Central memory CD8-positive, alpha-beta T cell (primary cell): ENCODE data around the gene TTC23.

ENCODE experiments used
- ATAC-seq: fragments of 150-1000 bp; cut with Tn5 transposase; replicated peaks from 2 replicates; pipeline ENCODE4 v1.10.0; 2022; ENCODE audit warnings: mild to moderate bottlenecking, moderate FRiP score, moderate number of reproducible peaks; ENCODE audit not compliant: poor library complexity, severe bottlenecking; ENCODE audit errors: extremely low read depth
- DNase-seq, 2 donors: peaks; one replicate each; pipeline ENCODE4 v3.0.0; 2021; ENCODE audit warnings: low spot score in 2 of 2
- H3K27ac Mint-ChIP-seq: one replicate; pipeline ENCODE4 v1.8.0; 2022; ENCODE audit warnings: low read depth, mild to moderate bottlenecking, moderate library complexity, mixed read lengths
- H3K27me3 Mint-ChIP-seq: one replicate; pipeline ENCODE4 v1.8.0; 2022; ENCODE audit warnings: mixed read lengths
- H3K36me3 Mint-ChIP-seq: one replicate; pipeline ENCODE4 v1.8.0; 2022; ENCODE audit warnings: mild to moderate bottlenecking, moderate library complexity, mixed read lengths; ENCODE audit not compliant: insufficient read depth
- H3K4me1 Mint-ChIP-seq: one replicate; pipeline ENCODE4 v1.8.0; 2022; ENCODE audit warnings: mixed read lengths
- H3K4me3 Mint-ChIP-seq: one replicate; pipeline ENCODE4 v1.8.0; 2022; ENCODE audit warnings: mild to moderate bottlenecking, moderate library complexity, mixed read lengths
- H3K9me3 Mint-ChIP-seq: one replicate; pipeline ENCODE4 v1.8.0; 2022; ENCODE audit warnings: mixed read lengths

Gene TTC23

DNA sequence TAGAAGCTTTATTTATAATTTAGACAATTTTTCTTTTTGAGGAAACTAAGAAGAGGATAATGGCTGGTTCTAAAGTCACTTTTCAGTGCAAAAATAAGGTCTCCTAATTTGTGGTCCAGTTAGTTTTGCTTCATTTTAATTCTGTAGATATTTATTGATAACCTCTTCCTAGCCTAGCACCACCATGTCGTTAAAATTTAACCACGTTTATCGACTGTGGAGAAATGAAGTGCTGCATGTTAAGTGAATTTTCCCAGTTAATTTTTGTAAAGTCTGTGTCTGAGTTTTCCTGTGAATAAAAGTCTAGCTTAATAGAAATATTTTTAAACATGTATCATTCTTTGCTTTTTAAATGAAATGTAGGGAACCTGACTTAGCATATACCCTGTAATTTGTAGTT is 18.6 kb upstream of the TTC23 start:
- no peak overlapping the region for H3K27ac Mint-ChIP-seq
- H3K9me3 Mint-ChIP-seq = no peaks in the 10 kb centered on the region
- H3K4me1 Mint-ChIP-seq = peaks cover 4% of the 10 kb centered on the region
- ATAC-seq = no peak
- H3K36me3 Mint-ChIP-seq = peaks cover 4% of the 10 kb centered on the region
- DNase-seq = no peak
- no peaks in the 10 kb centered on the region for H3K27me3 Mint-ChIP-seq
- no peak overlapping the region for H3K4me3 Mint-ChIP-seq

DNA sequence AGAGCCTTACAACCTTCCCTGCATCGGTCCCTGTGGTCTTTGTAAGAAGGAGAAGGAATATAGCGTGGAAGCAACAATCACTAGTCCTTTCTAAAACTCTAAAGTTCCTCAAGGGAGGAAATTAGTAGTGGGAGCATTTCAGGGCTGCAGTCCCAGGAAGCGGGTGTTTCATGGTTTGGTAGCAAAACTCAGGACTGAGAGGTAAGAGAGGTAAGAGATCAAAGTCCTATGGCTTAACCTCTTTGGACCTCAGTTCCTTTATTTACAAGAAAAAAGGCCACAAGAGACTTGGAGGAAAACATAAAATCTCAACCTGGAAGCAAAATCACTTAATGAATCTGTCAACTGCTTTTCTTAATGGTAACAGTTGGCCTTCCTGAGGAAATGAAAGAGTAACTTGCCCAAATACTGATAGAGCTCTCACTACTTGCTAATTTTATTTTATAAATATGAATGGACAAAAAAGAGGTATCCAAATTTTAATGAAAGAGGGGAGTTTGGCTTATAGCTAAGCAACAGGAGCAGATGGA is 16.2 kb upstream of the TTC23 start:
- Mint-ChIP-seq H3K27ac (no peak overlapping the region), H3K4me3 (no peak overlapping the region)
- no peak for ATAC-seq

DNA sequence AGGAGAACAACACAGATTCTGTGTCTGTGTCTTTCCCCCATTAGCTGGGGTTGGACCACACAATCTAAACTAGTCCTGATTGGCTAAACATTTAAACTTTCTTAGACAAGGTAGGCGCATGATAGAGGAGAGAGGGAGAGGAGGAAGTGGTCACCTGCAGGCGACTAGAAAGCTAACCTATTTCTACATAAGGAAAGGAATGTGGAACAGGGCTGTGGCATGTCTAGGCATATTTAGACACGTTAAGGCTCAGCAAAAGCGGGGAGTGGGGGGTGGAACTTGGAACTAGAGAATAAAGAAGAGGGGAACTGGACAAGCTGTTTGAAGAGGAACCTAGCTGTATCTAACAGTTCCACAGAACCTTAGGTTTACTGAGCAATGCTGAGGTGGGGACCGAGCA is 14.7 kb upstream of the TTC23 start:
- Mint-ChIP-seq H3K36me3 (peaks cover 6% of the 10 kb centered on the region), H3K4me3 (no peak overlapping the region), H3K9me3 (no peaks in the 10 kb centered on the region), H3K27ac (no peak overlapping the region), H3K27me3 (no peaks in the 10 kb centered on the region), H3K4me1 (peaks cover 4% of the 10 kb centered on the region)
- ATAC-seq (no peak), DNase-seq (no peak)

More for the DNA sequence above, 16.2 kb upstream of the TTC23 start:
- Mint-ChIP-seq H3K9me3 (no peaks in the 10 kb centered on the region), H3K4me1 (peaks cover 4% of the 10 kb centered on the region), H3K27me3 (no peaks in the 10 kb centered on the region), H3K36me3 (peaks cover 4% of the 10 kb centered on the region)
- DNase-seq = no peak

DNA sequence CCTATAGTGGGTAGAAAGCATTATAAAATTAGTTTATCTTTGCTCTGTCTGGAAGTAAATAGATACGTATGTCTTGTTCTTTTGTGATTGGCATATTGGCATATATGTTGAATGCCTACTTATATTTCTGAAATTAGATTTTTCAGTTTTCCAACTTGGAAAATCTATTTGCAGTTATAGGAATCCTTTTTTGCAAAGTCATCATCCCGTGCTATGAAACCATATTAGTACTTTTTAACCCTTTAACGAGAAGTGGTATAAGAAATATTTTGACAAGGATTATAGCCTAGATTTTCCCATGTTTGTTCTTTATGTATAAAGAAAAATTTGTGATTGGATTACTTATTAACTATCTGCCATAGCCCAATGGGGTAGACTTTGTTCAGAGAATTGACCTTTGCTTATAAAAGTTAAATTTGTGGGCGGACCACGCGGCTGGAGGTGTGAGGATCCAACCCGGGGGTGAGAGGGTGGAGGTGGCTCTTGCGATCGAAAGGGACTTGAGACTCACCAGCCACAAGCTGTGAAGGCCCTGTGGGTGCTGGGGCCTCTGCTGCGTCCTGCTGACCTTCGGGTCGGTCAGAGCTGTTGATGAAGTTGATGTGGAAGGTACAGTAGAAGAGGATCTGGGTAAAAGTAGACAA is 7.8 kb upstream of the TTC23 start:
- no peaks in the 10 kb centered on the region for H3K9me3 Mint-ChIP-seq
- peaks cover 7% of the 10 kb centered on the region for H3K36me3 Mint-ChIP-seq
- no peak overlapping the region for H3K4me3 Mint-ChIP-seq
- DNase-seq (no peak), ATAC-seq (no peak)
- no peak overlapping the region for H3K27ac Mint-ChIP-seq
- H3K4me1 Mint-ChIP-seq = peaks cover 16% of the 10 kb centered on the region
- H3K27me3 Mint-ChIP-seq = no peaks in the 10 kb centered on the region

DNA sequence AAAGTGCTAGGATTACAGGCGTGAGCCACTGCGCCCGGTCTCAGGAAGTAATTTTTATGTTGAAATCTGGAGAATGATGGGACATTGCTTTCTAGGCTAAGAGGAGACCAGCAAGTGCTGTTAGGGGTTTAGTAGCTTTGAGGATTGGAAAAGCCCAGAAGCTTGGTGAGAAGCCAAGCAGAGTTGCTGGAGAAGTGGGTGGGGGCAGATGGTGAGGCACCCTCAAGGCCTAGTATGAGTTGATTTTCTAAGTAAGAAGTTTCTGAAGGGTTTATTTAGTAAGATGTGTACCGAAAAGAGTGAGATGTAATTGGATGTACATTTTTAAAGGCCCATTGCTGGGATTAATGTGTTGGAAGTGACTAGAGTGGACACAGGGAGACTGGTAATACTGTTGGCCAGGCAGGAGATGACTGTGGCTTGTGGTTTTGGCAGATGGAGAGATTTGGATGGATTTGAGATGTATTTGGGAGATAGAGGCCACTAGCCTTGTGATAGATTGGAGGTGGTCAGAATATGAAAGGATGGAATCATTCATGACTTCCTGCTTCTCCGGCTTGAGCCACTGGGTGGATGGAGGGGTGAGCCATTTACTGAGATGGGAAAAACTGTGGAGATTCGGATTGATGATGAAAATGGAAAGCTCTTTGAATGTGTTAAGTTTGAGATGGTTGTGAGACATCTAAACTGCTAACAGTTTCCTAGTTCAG is 4.2 kb upstream of the TTC23 start:
- peaks cover 28% of the 10 kb centered on the region for H3K4me1 Mint-ChIP-seq
- no peak for DNase-seq

DNA sequence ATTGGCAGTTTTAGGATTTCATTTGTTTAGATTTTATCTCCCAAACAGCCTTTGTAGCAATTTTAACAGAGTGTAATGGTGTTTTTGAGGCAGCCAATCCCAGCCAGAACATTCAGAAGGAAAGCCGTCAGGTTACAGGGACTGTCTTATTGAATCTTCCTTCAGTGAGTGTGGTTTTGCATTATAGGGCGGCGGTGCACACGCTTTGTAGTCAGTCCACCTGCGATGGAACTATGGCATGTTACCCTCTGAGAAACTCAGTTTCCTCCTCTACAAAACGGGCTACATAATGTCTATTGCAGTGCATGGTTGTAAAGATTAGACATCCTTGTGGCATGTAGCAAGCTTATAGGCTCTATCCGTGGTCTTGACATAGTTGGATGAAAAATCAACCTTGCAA is 2.9 kb upstream of the TTC23 start:
- no peaks in the 10 kb centered on the region for H3K27me3 Mint-ChIP-seq
- H3K4me1 Mint-ChIP-seq = peaks cover 28% of the 10 kb centered on the region

More for the DNA sequence above, 4.2 kb upstream of the TTC23 start:
- ATAC-seq = no peak
- H3K36me3 Mint-ChIP-seq = peaks cover 8% of the 10 kb centered on the region
- no peaks in the 10 kb centered on the region for H3K27me3 Mint-ChIP-seq
- H3K4me3 Mint-ChIP-seq = no peak overlapping the region
- H3K27ac Mint-ChIP-seq = no peak overlapping the region
- no peaks in the 10 kb centered on the region for H3K9me3 Mint-ChIP-seq

DNA sequence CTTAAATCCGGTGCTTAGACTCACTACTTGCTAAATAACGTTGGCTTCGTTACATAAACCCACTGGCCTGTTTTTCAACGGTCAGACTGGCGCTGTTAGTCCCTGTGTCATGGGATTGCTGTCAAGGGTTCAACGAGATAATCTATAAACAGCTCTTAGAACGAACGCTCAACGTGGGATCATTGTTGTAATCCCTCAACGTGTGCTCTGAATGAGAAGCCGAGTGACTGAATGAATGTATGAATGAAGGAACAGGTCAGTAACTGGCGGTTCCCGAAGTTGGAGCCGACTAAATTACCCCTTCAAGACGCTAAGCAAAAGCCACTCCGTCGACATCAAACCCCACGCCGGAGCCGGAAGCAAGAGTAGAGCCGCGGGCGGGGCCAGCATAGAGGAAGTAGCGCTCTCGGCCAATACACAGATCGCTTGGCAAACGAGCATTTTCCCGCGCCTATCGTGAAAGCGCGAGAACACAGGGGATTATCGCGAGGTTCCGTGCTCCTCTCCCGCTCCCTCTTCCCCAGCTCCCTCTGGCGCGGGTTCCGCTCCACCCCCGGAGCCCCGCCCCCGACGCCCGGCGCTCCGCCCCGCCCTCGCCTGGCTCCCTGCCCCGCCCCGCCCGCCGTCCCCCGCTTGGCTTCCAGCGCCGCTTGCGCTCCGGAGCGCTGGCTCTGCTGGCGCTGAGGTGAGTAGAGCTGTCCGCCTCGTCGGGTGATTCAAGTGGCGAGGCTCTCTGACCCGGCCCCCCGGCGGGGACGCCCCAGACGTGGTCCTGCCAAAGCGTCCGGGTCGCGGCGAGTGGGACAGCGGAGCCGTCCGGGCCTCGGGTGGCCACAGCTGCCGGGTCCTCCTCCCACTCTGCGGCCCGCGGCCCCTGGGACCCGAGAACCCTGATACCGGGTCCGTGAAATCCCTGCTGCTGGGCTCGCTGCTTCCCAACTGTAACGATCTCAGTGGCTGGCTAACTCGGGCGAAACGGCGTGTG is 1.8 kb upstream of the TTC23 start, which contains the start of gene LRRC28:
Gene LRRC28, plus strand, starts transcription at position 625 of the 985 bp plus-strand sequence. CDS start 4,477 bp downstream, outside the sequence.
- peak within 1 kb of the TSS; percentile 90 for H3K27ac Mint-ChIP-seq
- no peaks in the 10 kb centered on the region for H3K9me3 Mint-ChIP-seq
- ATAC-seq = peak; percentile 97
- H3K4me3 Mint-ChIP-seq = peak within 1 kb of the TSS; percentile 88
- H3K36me3 Mint-ChIP-seq = peaks cover 5% of the 10 kb centered on the region
- peaks cover 28% of the 10 kb centered on the region for H3K4me1 Mint-ChIP-seq
- DNase-seq = peak; percentile 73 to 87
- H3K27me3 Mint-ChIP-seq = no peaks in the 10 kb centered on the region

More for the DNA sequence above, 2.9 kb upstream of the TTC23 start:
- ATAC-seq (no peak), DNase-seq (no peak)
- H3K27ac Mint-ChIP-seq = peak overlapping the region; percentile 90
- peaks cover 7% of the 10 kb centered on the region for H3K36me3 Mint-ChIP-seq
- peak overlapping the region; percentile 88 for H3K4me3 Mint-ChIP-seq
- no peaks in the 10 kb centered on the region for H3K9me3 Mint-ChIP-seq

DNA sequence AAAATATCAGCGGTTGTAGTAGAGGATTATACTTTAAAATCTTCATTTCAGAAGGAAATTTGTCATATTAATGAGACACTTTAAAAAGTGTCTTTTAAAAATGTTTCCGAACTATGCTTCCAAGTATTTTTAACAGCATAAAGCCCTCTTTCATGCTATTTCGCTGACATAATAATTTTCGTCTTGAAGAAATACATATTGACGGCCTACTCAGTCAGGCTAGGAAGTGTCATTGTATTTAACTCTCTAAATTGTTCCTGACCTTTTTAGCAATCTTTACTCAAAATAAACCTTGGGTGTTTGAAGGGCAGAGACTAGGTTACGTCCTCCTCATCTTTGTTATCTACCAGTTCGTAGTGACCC is 1.1 kb upstream of the TTC23 start:
- H3K27ac Mint-ChIP-seq = peak overlapping the region; percentile 90
- no peak for DNase-seq
- H3K4me3 Mint-ChIP-seq = peak overlapping the region; percentile 88
- peaks cover 6% of the 10 kb centered on the region for H3K36me3 Mint-ChIP-seq
- no peak for ATAC-seq
- H3K9me3 Mint-ChIP-seq = no peaks in the 10 kb centered on the region
- no peaks in the 10 kb centered on the region for H3K27me3 Mint-ChIP-seq
- peaks cover 28% of the 10 kb centered on the region for H3K4me1 Mint-ChIP-seq

DNA sequence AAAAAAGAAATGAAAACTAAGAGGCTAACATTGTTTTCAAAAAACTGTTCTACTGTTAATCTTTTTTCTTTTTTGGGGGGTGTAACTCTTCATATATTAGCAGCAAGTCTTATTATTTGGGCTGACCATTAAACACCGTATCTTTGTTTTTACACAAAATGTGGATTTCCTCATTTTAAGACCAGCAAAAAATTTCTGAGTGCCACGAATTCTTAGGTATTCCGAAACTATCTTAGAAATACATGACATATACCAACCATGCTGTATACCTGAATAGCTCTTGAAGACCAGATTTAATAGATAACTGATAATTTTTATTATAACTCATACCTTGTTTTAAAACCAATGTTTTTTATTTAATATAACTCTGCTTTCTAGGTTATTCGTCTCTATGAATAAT is 620 bp upstream of the TTC23 start:
- Mint-ChIP-seq H3K36me3 (peaks cover 6% of the 10 kb centered on the region), H3K9me3 (no peaks in the 10 kb centered on the region), H3K4me3 (no peak overlapping the region), H3K4me1 (peaks cover 28% of the 10 kb centered on the region), H3K27ac (no peak overlapping the region), H3K27me3 (no peaks in the 10 kb centered on the region)
- ATAC-seq = no peak
- DNase-seq = no peak

DNA sequence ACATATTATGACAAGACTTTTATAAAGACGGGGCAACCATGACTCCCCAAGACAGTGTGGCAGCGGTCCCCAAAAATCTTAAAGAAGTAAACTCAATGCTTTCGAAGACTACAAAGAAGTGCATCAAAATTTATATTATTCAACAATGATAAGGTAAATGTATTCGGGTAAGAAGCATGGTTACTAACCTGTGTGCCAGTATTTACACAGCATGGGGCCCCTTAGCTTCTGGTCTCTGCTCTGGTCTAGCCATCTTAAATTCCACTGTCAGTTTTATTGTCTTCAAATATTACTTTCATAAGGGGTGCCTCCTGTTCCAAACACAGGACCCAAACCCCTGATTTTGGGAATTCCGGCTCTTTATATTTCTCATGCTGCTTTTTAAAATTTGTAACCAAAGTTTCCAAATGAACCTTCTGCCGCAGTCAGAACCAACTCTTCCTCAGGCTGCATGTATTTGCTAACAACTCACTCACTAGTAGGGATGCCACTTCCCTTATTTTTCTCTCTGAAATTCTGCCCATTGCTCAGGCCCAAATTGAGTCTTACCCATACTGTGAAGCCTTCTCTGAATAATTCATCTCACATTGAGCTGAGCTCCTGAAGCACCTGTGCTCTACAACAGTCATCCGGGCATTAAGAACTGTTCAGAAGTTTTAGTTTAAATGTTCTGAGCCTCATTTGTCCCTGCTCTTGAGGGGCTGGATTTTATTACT is 1.2 kb downstream of the TTC23 start:
- DNase-seq (no peak), ATAC-seq (no peak)
- Mint-ChIP-seq H3K9me3 (no peaks in the 10 kb centered on the region), H3K4me1 (peaks cover 22% of the 10 kb centered on the region), H3K27me3 (no peaks in the 10 kb centered on the region), H3K27ac (no peak overlapping the region), H3K36me3 (peaks cover 6% of the 10 kb centered on the region), H3K4me3 (no peak overlapping the region)

DNA sequence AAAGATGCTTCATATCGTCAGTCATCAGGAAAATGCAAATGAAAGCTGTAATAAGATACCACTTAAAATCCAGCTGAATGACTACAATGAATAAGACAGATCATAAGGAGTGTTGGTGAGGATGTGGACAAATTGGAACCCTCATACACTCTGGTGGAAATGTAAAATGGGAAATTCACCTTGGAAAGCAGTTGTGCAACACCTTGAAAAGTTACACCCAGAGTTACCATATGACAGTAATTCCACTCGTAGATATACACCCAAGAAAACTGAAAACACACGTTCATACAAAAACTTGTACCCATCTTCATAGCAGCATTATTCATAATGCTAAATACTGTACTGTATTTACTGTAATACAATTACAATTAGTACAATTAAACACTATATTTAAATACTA is 2.3 kb downstream of the TTC23 start:
- no peak overlapping the region for H3K27ac Mint-ChIP-seq
- no peak overlapping the region for H3K4me3 Mint-ChIP-seq
- ATAC-seq (no peak), DNase-seq (no peak)
- H3K4me1 Mint-ChIP-seq = peaks cover 11% of the 10 kb centered on the region
- no peaks in the 10 kb centered on the region for H3K27me3 Mint-ChIP-seq
- peaks cover 6% of the 10 kb centered on the region for H3K36me3 Mint-ChIP-seq
- H3K9me3 Mint-ChIP-seq = no peaks in the 10 kb centered on the region

DNA sequence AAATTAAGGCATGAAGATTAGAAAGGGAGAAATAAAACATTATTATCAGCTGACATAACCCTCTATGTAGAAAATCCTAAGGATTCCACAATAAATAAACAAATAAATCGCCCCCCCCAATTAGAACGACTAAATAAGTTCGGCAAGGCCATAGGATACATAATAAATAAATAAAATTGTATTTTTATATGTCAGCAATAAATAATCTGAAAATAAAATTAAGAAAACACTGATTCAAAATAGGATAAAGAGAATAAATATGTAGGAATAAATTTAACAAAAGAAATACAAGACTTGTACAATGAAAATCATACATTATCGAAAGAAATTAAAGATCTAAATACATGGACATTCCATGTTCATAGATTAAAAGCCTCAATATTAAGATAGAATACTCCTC is 5.1 kb downstream of the TTC23 start:
- ATAC-seq (no peak), DNase-seq (no peak)
- Mint-ChIP-seq H3K4me3 (no peak overlapping the region), H3K4me1 (no peaks in the 10 kb centered on the region), H3K27me3 (peaks cover 15% of the 10 kb centered on the region), H3K36me3 (peaks cover 2% of the 10 kb centered on the region), H3K9me3 (no peaks in the 10 kb centered on the region), H3K27ac (no peak overlapping the region)
